Right hindlimb (tissue), 1 donor: ENCODE data around the gene SCART1.
A peak's percentile ranks its signal among the peaks of the same experiment; 100 is the strongest.
"Not testable (repeated sequence)": the region's sequence is repeated elsewhere in the genome, so short reads cannot be mapped to it uniquely, and the experiment has no call there.

Experiments
- DNase-seq: peaks from one replicate; pipeline ENCODE4 v3.0.0-alpha.2; 2018

The SCART1 gene

GRCh38 chr10:133456041-133456951, 2.6 kb downstream of the SCART1 start:
- peak; percentile 11 for DNase-seq

GRCh38 chr10:133457100-133457841, 3.5 kb downstream of the SCART1 start:
- DNase-seq: peak; percentile 9

- DNase-seq: peak; percentile 6
These were observed 4.4 kb downstream of the SCART1 start for GRCh38 chr10:133458021-133458709.

- DNase-seq: peak; percentile 6
These were observed 5.1 kb downstream of the SCART1 start for GRCh38 chr10:133458710-133459453.

- peak; percentile 8 for DNase-seq
These were observed 5.9 kb downstream of the SCART1 start for GRCh38 chr10:133459454-133460207.

- no peak for DNase-seq
These were observed 6.5 kb downstream of the SCART1 start for GRCh38 chr10:133460208-133460769.

- peak; percentile 9 for DNase-seq
These were observed 7.3 kb downstream of the SCART1 start for GRCh38 chr10:133461027-133461426.

GRCh38 chr10:133461841-133462240, 8.1 kb downstream of the SCART1 start:
- no peak for DNase-seq

- peak; percentile 8 for DNase-seq
These were observed 9.0 kb downstream of the SCART1 start for GRCh38 chr10:133462512-133463305.

- no peak for DNase-seq
These were observed 10.9 kb downstream of the SCART1 start for GRCh38 chr10:133464582-133465031.

GRCh38 chr10:133465191-133465949, 11.6 kb downstream of the SCART1 start:
- no peak for DNase-seq

GRCh38 chr10:133465950-133466474, 12.3 kb downstream of the SCART1 start:
- no peak for DNase-seq

- no peak for DNase-seq
These were observed 13.0 kb downstream of the SCART1 start for GRCh38 chr10:133466683-133467275.

- no peak for DNase-seq
These were observed 13.7 kb downstream of the SCART1 start for GRCh38 chr10:133467286-133467911.

- not testable (repeated sequence) for DNase-seq
These were observed 15.5 kb downstream of the SCART1 start for GRCh38 chr10:133469205-133469604.

- no peak for DNase-seq
These were observed 17.8 kb downstream of the SCART1 start for GRCh38 chr10:133471300-133472109.

- DNase-seq: no peak
These were observed 19.5 kb downstream of the SCART1 start for GRCh38 chr10:133473270-133473669.

- no peak for DNase-seq
These were observed 20.3 kb downstream of the SCART1 start for GRCh38 chr10:133474027-133474426.
